HG03442 (cell line): ENCODE data around the gene APRT.

Experiments
- ATAC-seq: cut with Tn5 transposase; IDR thresholded peaks from one replicate; pipeline ENCODE4 v1.9.1; 2021; ENCODE audit warnings: mild to moderate bottlenecking, moderate library complexity; ENCODE audit not compliant: unreplicated experiment

Gene APRT

DNA sequence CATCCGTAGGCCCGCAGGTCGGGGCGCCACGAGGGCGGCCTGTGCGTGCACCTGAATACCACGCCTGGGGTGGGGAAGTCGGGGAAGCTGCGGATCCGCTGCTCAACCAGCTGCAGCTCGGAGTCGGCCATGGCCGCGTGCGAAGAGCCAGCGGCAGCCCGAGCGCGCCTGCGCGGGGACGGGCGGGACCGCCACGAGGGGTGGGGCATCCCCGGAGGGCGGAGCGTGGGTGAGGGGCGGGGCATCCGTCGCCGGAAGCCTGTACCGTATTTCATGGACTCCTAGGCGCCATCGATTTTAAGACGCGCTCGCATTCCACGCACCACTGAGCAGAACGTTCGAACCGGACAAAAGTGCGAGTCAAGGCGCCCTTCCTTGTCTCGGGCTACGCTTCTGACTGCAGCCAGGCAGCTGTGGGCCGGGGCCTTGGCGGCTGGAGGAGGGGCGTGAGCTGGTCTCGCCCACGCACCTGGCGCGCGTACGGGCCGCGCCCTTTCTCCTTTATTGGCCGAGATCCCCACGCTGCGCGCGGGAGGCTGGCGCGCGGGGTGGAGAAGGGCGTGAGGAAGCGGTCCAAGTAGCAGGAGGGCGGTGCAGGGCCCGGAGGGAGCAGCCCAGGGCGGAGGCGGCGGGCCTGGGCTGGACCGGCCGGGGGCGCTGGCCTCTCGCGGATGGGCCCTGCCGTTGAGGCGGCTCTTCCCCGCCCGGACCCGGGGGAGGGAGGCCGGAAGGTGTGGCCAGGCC lies at the start of gene APRT:
Gene APRT (minus strand): TSS at position 160 of the 744 bp plus-strand sequence. CDS start 29 bp downstream, at position 131.
- peak; percentile 63 for ATAC-seq

DNA sequence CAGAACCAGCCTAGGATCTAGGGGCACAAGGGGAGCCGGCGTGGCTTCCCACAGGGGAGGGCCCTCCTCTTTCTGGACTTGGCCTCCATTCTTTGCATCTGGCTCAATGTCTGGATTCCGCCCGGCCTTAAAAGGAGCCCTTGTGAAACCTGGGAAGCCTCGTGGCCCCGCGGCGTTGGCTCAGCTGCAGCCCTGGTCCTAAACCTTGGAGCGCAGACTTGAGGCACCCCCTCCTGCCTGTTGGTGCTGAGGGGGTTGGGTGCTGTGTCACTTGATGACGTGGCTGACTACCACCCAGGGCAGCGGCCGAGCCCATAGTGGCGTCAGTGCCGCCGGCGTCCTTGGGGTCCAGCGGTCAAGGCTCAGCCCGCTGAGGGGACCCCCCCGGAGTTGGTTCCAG lies 49.6 kb upstream of the APRT start:
- no peak for ATAC-seq

DNA sequence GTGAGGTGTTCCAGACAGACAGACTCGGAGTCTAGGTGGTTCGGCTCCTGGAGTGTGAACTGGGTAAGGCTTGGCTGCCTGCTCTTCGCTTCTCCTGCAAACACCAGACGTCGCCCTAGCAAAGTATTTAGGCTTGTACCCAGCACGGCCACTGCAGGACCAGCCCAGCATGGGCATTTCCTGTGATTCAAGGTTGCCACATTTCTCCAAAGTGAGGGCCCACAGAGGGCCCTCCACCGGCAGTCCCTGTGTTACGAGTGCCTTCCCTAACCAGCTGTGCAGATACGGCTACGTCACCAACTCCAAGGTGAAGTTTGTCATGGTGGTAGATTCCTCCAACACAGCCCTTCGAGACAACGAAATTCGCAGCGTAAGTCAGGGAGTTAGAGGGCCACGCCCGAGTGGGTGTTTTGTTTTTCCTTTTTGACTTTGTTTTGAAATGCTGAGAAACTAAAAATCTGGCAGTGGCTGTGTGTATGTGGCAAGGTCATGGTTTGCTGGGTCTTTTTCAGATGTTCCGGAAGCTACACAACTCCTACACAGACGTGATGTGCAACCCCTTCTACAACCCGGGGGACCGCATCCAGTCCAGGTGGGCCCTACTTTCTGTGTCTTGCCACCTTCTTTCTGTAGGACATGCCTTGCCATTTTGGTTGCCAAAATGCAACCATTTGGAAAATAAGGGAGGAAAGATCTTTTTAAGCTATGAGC lies 47.8 kb upstream of the APRT start:
- no peak for ATAC-seq

DNA sequence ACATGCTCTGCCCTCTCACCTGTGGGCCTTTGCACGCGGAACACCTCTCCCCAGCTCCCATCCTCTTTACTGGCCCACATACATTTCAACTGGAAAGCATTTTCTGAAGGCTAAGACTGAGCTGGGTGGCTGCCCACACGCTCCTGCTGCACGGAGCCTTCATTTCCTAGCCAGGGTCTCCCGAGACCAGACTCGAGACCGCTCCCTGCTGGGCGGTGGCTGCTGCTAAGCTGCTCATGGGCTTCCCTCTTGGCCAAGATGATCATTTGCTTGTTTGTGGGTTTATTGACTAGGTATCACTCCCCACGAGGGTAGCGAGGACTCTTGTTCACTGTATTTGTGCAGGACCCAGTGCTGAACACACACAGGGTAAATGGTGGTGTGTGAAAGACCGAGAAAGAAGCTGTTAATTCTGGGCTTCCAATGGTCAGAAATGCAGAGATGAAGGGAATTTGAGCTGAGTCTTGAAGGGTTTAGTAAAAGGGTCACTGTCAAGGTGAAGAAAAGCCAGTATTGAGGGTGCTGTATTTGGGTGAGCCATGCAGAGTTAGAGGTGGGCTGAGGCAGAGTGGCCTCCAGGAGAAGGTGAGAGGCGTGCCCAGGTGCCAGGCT lies 46.1 kb upstream of the APRT start:
- ATAC-seq = no peak

GRCh38 chr16:88856828-88857727 lies 45.4 kb upstream of the APRT start, which contains the start of the genes GALNS and TRAPPC2L:
TSS of gene GALNS (minus strand) at chr16:88856947. CDS start at chr16:88856877, 70 bp downstream.
TSS of gene TRAPPC2L (plus strand) at chr16:88857127. CDS start at chr16:88857151, 24 bp downstream.
- ATAC-seq = peak; percentile 76

DNA sequence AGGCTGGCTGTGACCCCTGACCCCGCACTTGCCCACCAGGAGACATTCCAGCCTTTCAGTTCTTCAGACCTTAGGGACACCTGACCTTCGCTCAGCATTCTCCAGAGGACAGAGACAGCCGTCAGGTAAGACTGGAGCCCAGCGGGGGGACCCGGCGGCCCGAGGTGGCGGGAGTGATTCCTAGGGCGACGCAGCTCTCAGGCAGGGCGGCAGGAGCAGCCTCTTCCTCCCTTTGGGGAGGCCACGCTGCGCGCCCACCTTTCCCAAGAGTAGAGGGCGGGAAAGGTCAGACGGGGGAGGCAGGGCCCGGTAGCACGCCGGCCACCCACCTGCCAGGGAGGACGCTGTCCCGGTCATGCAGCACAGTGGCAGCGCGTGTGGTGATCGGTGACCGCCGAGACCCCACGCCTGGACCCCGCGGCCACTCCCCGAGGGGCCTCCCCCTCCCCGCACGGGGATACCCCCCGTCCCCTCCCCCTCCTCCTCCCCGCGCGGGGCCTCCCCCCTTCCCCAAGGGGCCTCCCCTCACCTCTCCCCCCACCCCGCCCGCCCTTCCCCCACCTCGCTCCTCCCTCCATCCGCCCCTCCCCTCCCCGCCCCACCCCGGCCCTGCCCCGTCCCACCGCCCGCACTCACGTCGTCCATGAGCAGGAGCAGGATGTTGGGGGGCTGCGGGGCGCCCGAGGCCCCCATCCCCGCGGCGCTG lies 44.5 kb upstream of the APRT start:
- no peak for ATAC-seq

DNA sequence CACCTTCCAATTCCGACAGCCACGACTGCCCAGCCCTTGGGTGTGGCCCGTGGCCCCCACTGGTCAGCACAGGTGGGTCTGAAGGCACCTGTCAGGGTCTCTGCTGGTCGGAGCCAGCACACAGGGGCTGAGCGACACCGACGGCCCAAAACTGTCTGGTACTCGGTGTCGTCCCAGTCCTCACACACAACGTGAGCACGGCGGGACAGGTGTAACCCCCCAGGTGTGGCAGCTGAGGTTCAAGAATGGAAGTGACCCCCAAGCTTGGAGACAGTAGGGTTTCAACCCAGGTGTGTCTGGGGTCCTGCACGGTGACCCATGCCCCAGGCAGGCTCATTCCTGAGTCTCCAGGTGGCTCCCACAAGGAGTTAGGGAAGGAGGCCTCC lies 44.0 kb upstream of the APRT start:
- no peak for ATAC-seq

GRCh38 chr16:88855176-88855575 lies 43.4 kb upstream of the APRT start:
- ATAC-seq = no peak

DNA sequence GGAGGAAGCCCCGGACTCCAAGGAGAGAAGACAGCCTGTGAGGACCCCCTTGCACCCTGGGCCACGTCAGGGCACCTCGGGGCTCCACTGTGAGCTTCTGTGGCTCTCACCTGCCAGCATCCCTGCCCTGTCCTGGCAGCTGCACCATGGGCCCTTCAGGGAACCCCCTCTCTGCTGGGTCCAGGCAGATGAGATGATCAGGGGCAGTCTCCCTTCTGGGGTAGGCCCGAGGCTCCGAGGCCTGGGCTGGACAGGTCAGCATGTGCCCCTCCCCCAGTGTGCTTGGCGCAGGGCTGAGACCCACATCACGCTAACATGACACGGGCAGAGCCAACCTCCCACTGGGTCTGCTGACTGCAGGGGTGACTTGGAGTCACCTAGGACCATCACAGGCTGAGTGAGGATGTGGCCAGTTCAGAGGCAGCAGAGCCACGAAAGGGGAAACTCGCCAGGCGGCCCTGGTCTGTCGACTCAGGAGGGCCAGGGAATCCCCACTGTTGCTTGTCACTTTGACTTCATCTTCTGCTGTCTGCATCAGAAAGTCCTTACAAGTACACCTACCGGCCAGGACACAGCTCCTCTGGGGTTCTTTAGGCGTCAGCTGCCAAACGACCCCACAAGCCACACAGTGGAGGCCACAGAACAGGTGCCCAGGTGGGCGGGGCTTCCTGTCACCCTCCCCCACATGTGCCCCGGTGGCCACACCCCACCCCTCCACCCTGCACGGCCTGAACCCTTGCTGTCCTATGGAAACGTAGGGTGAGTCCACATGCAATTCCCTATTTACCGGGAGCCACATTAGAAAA lies 42.8 kb upstream of the APRT start:
- ATAC-seq = no peak

DNA sequence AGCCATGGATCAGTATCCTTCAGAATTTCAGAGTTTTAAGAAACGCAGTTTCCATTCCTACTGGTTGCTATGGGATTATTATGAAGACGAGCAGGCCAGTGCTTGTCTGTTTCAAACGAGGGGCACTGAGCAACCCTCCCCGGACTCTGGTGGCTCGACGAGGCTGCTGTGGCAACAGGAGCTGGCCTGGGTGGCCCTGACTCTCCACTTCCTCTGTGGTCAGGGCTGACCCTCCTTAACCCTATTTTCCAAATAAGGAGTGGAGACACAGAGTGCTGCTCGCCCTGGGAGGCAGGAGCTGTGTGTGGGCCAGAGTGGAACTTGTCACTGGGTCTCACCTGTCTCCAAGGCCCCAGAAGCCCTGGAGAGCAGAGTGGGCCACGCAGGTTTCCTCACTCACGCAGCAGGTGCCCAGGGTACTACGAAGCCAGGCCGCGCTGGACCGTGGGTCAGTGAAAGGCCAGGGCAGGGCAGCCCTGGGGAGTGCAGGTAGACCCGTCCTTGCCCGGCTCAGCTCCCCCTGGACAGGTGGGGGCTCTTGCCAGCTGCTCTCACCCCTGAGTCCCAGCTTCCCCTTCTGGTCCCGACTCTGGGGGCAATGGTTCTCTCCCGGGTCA lies 41.7 kb upstream of the APRT start:
- ATAC-seq = no peak

DNA sequence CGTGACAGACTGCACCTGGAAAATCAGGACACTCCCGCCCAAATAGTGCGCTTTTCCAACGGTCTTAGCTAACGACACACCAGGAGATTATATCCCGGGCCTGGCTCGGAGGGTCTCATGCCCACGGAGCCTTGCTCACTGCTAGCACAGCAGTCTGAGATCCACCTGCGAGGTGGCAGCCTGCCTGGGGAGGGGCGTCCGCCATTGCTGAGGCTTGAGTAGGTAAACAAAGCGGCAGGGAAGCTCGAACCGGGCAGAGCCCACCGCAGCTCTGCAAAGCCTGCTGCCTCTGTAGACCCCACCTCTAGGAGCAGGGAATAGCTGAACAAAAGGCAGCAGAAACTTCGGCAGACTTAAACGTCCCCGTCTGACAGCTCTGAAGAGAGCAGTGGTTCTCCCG lies 39.9 kb upstream of the APRT start:
- no peak for ATAC-seq

- no peak for ATAC-seq
Measured at GRCh38 chr16:88850531-88851199, 38.9 kb upstream of the APRT start.

- no peak for ATAC-seq
Measured at GRCh38 chr16:88848557-88848956, 36.8 kb upstream of the APRT start.

- no peak for ATAC-seq
Measured at GRCh38 chr16:88847654-88848053, 35.9 kb upstream of the APRT start.

GRCh38 chr16:88846088-88846487 lies 34.4 kb upstream of the APRT start:
- no peak for ATAC-seq

- ATAC-seq = no peak
Measured at GRCh38 chr16:88844419-88845036, 32.8 kb upstream of the APRT start.

DNA sequence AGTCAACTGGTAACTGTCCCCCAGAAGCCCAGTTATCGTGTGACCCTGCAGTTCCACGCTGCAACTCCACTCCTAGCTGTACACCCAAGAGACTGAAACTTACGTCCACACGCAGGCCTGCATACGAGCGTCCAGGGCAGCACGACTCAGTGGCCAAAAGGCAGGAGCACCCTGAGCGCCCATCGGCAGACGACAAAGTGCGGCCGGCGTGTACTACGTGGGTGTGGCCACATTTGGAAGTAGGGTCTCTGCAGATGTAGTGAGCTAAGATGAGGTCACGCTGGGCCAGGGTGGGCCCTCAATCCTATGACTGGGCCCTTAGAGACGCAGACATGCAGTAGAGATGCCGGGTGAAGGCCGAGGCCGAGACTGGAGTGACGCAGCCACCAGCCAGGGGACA lies 31.5 kb upstream of the APRT start:
- ATAC-seq = no peak

- ATAC-seq = no peak
Measured at GRCh38 chr16:88842806-88843205, 31.1 kb upstream of the APRT start.
